B cell (primary cell): ENCODE results near the gene WDFY4.

ENCODE experiments used
- CTCF ChIP-seq: fragments of 200-600 bp; IDR thresholded peaks from one replicate; pipeline ENCODE4 v1.8.0; 2022; ENCODE audit warnings: antibody characterized with exemption, mild to moderate bottlenecking
- EZH2 ChIP-seq: IDR thresholded peaks from 2 replicates; pipeline ENCODE4 v1.6.1; 2012; ENCODE audit warnings: borderline replicate concordance, low read depth, mild to moderate bottlenecking, moderate library complexity, low read length; ENCODE audit not compliant: insufficient read depth, poor library complexity, severe bottlenecking

GRCh38 chr10:48670978-48671913 is 13.4 kb upstream of the WDFY4 start:
- no peak for TF ChIP-seq CTCF
- TF ChIP-seq EZH2, result no peak
